IPS-18c (cell line): ENCODE measurements around the gene DNAH6.
A peak's percentile ranks its signal among the peaks of the same experiment; 100 is the strongest.
"Not testable (repeated sequence)": the region's sequence is repeated elsewhere in the genome, so short reads cannot be mapped to it uniquely, and the experiment has no call there.

Experiments
- H3K4me3 ChIP-seq: 2 replicates; pipeline ENCODE4 v1.7.0; 2013; ENCODE audit warnings: low read depth, mild to moderate bottlenecking, low read length, moderate library complexity; ENCODE audit not compliant: insufficient read depth
- H3K9me3 ChIP-seq: one replicate; pipeline ENCODE4 v1.6.1; 2013; ENCODE audit warnings: mild to moderate bottlenecking, low read length, moderate library complexity; ENCODE audit not compliant: control insufficient read depth, insufficient read depth

DNAH6 gene, protein sequence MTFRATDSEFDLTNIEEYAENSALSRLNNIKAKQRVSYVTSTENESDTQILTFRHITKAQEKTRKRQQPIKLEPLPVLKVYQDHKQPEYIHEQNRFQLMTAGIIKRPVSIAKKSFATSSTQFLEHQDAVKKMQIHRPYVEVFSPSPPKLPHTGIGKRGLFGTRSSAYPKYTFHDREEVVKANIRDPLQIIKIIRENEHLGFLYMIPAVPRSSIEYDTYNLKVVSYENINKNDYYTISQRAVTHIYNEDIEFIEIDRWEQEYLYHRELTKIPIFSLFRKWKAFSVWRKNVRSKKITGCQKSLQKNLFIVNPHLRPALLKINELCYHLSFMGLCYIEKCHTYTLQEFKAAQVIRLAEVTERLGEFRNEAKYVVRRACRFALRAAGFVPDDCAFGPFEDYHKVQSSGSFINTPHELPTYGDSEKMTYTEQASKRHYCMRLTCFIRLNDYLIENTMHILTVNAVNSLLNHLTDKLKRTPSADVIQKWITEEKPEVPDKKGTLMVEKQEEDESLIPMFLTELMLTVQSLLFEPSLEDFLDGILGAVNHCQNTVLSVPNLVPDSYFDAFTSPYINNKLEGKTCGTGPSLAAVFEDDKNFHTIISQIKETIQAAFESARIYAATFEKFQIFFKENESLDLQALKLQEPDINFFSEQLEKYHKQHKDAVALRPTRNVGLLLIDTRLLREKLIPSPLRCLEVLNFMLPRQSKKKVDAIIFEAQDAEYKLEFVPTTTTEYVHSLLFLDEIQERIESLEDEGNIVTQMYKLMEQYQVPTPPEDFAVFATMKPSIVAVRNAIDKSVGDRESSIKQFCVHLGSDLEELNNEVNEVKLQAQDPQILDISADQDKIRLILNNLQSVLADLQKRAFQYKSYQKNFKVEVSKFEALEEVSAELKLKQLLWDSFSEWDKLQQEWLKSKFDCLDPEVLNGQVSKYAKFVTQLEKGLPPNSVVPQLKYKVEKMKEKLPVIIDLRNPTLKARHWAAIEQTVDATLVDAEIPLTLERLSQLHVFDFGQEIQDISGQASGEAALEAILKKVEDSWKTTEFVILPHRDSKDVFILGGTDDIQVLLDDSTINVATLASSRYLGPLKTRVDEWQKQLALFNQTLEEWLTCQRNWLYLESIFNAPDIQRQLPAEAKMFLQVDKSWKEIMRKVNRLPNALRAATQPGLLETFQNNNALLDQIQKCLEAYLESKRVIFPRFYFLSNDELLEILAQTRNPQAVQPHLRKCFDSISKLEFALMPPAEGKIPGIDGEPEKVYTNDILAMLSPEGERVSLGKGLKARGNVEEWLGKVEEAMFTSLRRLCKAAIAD (N-terminal part only)

DNA sequence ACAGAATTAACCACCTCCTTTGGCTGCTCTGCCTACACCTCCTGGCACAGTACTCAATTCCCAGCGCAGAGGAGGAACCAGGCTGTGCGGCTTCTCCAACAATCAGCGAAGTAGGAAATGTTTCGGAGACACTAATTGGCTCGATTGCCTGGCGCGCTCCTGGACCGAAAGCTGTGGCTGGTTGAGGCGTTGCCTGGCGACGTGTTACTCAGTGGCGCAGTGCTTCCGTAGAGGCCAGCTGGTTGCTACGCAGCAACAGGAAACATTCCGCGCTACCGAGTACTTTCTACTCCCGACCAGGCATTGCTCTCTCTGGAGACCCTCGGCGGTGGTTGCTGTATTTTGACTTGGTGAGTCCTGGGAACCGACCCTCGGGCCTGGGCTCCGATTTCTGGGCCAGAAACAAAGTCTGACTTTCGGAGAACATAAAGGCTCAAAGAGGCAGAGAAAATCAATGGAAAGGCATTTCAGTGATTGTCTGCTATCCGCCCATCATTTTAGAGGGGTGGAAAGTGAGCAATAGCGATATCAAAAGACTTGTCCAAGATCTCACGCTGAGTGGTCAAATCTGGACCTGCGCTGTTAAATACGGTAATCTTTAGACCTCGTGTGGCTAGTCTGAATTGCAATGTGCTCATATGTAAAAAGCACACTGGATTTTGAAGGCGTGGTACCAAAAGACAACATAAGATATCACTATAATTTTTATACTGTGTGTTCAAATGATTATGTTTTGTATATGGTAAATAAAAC lies at the start of gene DNAH6:
Gene DNAH6, plus strand, starts transcription at position 265 of the 753 bp plus-strand sequence. CDS start 1,329 bp downstream, outside the sequence.
- peak within 1 kb of the TSS; percentile 38 for H3K4me3 ChIP-seq

DNA sequence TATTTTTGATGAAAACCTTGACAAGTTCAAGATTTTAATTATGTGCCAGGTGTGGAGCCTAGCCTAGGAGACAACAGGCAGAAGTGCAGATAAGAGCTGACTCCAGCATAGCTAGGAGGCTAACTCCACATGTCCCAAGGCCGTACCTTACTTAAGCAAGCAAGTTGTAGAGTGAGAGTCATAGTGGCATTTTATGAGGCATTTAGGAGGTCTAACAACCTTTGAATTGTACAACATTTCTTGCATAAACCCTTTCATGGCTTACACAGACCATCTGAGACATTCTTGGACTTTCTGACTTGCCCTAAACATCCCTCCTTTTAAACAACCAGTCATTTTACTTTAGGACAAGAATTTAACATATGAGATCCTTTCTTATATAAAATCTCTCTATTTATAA lies 48.9 kb upstream of the DNAH6 start:
- peaks cover 13% of the 10 kb centered on the region for H3K9me3 ChIP-seq

More for the DNA sequence above, at the start of gene DNAH6:
- H3K9me3 ChIP-seq: no peaks in the 10 kb centered on the region

DNA sequence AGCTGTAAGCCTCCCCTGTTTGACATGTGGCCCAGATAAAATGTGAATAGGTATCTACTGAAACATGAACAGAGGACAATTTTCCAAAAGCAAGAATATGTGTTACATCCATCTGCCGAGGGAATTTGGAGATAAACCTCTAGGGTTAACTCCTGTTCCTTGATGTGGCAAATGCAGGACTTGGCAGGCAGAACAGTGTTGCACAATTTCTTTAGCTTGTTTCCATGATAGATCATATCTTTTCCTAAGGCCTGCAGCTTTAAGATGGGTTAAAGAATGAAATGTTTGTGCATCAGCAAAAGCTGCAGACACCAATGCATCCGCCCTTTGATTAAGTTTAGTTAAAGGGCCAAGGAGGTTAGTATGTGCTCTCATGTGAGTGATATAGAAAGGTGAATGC lies 43.9 kb upstream of the DNAH6 start:
- H3K9me3 ChIP-seq: peaks cover 16% of the 10 kb centered on the region

More for the DNA sequence above, 48.9 kb upstream of the DNAH6 start:
- no peak overlapping the region for H3K4me3 ChIP-seq

DNA sequence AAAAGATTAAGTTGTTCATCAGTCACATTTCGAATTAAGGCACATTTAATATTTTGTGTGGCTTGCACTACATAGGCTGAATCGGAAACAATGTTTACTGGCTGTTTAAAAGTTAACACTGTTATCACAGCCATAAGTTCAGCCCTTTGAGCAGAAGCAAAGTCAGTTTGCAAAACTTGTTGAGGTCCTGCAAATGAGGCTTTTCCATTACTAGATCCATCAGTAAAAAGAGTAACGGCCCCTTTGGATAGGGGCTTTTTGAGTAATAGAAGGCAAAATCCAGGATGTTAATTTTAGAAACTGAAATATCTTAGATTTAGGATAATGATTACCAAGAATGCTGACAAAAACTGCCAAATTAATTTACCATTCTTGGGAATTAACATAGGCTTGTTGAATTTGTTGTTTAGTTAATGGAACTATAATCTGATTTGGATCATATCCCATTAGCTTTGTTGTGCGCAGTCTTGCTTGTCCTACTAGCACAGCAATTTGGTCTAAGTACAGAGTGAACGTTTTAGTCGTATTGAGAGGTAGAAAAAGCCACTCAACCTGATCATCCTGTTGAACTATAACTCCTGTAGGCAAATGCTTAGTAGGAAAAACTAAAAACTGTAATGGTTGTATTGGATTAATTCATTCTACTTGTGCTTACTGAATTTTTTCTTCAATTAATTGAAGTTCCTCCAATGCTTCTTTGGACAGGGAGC lies 43.3 kb upstream of the DNAH6 start:
- Histone ChIP-seq H3K9me3 (peaks cover 18% of the 10 kb centered on the region), H3K4me3 (no peak overlapping the region)

More for the DNA sequence above, 43.9 kb upstream of the DNAH6 start:
- H3K4me3 ChIP-seq: not testable (repeated sequence)

DNA sequence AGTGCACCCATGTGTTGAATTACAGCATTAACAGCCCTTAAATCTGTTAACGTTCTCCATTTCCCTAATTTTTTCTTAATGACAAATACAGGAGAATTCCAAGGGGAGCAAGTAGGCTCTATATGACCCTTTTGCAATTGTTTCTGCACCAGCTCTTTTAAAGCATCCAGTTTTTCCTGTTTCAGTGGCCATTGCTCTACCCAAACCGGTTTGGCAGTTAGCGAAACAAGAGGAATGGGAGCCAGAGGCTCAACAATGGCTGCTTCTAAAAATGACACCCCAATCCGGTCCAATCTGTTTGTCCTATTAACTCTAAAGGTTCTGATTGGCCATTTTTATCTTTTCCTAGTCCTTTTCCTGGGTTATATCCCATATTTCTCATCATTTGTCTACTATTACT lies 42.1 kb upstream of the DNAH6 start:
- Histone ChIP-seq H3K4me3 (no peak overlapping the region), H3K9me3 (peaks cover 20% of the 10 kb centered on the region)

DNA sequence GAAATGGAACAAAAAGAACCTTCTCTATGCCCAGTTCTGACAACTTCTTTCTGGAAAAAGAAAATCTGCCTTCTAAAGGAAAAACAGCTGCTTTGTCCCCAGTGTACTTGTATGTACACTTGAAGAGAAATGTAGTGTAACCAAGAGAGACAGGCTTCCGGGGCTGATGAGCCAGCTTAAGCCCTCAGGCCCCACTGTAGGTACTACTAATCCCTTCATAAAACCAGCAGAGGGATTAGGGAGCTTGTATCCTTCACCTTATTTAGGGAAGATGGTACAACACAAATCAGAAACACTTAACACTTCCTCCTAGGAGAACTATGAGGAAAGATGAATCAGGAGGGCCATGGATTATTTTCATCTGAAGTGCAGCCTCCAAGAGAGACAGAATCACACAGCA lies 38.4 kb upstream of the DNAH6 start:
- Histone ChIP-seq H3K4me3 (no peak overlapping the region), H3K9me3 (peaks cover 10% of the 10 kb centered on the region)

DNA sequence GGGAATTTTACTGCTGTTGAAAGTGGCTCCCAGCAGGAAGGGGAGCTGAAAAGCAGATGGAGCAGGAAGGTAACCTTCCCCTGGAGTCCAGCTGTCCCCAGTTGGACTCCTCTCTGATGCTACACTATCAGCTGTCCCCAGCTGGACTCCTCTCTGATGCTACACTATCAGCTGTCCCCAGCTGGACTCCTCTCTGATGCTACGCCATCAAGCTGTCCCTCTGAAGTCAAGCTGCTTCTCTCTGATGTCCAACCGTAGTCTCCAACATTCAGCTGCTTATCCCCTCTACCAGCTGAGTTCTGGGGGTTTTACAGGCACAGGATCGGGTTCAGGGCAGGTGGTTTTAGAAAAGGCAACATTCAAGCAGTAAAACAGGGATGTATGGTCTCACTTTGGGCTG lies 37.4 kb upstream of the DNAH6 start:
- no peak overlapping the region for H3K4me3 ChIP-seq
- H3K9me3 ChIP-seq: peaks cover 11% of the 10 kb centered on the region

DNA sequence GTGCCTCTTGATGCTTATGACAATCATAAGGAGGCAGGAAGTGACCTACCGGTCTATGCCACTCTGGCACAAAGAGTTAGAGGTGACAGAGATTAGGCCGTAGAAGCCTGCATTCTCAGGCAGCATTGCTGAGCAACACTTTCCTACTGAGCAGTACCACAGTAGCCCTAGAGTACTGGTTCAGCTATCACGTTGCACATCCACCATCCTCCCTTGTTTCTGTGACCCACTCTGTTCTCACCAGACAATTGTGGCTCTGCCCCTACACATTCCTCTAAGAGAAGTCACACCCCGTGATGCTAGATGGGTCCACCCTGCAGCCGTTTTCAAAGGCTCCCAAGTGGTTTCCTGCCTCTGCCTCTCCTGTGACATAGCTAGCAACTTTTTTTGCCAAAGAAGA lies 34.6 kb upstream of the DNAH6 start:
- no peak overlapping the region for H3K4me3 ChIP-seq
- H3K9me3 ChIP-seq: peaks cover 11% of the 10 kb centered on the region

DNA sequence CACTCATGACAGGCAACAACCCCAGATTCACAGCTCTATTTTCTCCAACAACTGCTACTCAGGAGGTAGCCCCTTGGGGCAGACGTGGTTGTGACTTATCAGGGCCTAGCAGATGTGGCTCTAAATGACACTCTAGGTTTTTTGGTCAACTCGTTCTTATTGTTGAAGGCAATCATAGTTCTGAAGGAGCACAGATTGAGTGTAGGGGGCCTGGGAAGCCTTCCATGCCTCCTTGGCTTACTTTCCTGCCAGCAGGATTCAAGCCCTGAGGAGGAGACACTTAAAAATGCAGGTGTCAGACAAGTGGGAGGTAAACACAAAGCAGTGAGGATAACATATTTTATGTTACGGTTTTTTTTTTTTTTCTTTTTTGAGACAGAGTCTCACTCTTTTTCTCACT lies 33.7 kb upstream of the DNAH6 start:
- Histone ChIP-seq H3K9me3 (peaks cover 10% of the 10 kb centered on the region), H3K4me3 (no peak overlapping the region)

DNA sequence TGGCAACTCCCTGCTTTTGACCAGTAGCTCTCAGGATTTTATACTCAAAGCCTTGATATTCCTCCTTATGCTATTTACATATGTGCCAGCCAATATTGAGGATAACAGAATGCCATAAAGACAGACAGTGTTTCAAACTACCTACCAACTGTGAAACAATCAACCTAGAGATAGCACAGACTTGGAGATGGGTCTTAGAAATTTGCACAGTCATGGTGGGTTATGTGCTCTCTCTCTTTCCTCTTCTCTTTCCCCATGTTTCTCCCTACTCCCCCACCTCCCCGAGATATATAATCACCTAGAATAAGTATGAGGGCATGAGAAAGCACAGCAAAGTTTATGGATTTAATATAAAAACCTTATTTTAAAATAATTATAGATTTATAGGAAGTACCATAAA lies 33.0 kb upstream of the DNAH6 start:
- peaks cover 7% of the 10 kb centered on the region for H3K9me3 ChIP-seq
- no peak overlapping the region for H3K4me3 ChIP-seq

DNA sequence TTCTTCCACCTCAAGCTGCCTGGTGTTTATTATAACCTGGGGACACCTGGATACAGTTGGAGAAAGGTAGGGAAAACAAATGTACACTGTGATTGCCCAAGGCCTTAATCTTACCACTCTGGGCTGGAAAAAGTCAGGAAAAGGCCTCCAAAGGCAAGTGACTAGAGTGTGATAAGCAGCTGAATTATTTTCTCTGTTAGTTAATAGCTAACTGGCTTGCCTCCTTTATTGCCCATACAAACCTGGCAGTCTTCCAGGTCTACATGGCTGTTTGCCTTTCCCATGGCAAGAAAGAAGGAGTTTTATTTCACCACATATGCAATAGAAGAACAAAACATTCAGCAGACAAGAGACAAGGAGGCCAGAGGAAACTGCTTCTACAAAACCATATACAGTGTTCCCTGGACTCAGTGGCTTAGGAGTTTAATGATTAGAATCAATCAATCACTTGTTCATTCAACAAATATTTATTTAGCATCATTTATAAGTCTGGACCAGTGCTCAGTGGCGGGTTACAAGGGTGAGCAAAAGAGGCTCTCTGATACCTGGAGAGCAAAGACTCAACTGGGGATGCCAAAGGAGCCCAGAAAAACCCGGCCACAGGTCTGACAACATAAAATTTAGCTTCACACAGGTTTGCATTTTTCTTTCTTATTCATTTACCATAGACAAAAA lies 29.7 kb upstream of the DNAH6 start:
- Histone ChIP-seq H3K4me3 (no peak overlapping the region), H3K9me3 (peaks cover 3% of the 10 kb centered on the region)

DNA sequence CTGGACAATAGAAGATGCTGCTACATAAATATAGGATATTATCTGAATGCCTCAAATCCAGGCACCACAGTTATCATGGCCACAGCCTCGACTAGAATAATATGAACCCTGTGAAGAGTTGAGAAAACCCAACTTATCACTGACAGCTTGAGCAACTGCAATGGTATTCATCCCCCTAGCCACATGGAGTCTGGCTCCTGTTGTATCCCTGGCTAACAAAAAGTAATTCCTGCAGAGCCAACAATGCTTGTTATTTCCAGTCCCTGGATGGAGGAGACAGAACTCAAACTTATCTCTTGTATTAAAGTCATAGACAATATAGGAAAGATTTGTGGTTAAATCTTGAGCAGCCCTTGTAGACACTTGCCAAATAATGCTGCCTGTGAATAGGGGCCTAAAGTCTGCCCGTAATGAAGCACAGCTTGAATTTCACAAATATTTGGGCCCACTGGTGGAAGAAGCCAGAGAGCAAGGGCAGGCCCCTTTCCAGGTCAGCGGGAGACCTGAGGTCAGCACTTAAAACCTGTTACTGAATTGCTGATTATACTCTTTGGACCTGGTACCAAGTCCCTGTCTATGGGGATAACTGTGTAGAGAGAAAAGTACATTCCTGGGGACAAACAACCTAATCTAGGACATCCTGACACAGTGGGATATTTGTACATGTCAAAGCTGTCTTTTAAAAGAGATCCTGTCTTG lies 28.9 kb upstream of the DNAH6 start:
- Histone ChIP-seq H3K4me3 (no peak overlapping the region), H3K9me3 (peaks cover 3% of the 10 kb centered on the region)

DNA sequence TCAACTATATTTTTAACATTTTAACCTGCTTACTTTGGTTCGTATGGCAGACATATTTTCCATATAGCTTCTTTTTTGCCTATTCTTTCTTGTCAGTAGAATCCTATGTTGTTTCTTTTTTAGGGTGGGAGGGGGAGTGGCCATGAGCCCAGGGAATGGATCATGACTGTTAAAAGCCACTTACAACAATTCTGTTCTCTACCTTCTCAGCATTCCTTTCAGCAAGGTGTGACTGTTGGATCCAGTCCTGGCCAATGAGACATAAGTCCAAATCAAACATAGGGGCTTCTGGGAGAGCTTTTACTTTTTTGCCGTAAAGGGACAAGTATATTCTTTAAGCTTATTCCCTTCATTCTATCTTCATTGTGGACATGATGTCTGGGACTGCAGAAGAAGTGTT lies 25.0 kb upstream of the DNAH6 start:
- H3K9me3 ChIP-seq: no peaks in the 10 kb centered on the region
- no peak overlapping the region for H3K4me3 ChIP-seq

DNA sequence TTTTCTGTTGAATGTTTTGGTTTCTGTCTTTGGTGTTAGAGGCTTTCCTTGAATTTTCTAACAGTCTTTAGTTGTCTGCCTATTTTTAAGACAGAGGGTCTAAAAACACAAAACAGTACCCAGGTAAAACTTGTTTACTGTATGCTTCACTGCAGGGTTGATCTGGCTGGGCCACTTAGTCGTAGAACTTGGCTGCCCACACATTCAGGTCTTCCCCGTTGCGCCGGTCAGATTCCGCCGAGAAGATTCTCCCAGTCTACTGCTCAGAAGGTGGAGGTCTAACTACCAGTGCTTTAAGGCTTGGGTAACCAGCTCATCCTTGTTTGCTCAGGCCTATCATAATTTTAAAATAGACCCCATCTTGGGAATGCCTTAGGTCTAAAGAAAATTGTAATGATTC lies 24.6 kb upstream of the DNAH6 start:
- Histone ChIP-seq H3K9me3 (no peaks in the 10 kb centered on the region), H3K4me3 (no peak overlapping the region)

DNA sequence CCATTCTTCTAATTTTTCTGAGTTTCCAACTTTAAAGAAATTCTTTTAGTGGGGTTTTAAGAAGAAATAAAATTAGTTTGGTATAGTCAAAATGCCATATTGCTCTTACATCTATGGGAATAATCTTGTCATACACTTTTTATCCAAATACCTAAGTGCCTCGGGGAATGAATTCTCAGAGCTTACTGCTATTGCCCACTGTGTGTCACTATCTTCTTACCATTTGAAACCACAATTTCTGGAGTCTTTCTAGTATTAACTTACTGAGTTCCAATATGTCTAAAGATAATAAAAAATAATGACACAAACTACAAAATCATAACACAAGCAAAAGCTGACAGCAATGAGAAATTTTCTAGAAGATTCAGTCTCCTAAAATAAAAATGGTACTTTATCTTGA lies 23.7 kb upstream of the DNAH6 start:
- H3K9me3 ChIP-seq: no peaks in the 10 kb centered on the region
- H3K4me3 ChIP-seq: no peak overlapping the region
